Muscle layer of duodenum (tissue), 2 donors: Measurements from ENCODE around the gene ARHGEF2.

ENCODE experiments used
- H3K27ac ChIP-seq: one replicate; pipeline ENCODE4 v1.7.0; 2013; ENCODE audit warnings: mild to moderate bottlenecking, low read length
- H3K27me3 ChIP-seq: one replicate; pipeline ENCODE4 v1.7.0; 2013; ENCODE audit warnings: low read depth, mild to moderate bottlenecking, control low read depth, low read length
- H3K36me3 ChIP-seq, 2 donors: one replicate each; pipeline ENCODE4 v1.7.0; 2013; ENCODE audit warnings: low read length in 2 of 2, control low read depth in 1 of 2, mild to moderate bottlenecking in 1 of 2; ENCODE audit not compliant: insufficient read depth in 2 of 2, control insufficient read depth in 1 of 2
- H3K4me1 ChIP-seq, 2 donors: one replicate each; pipeline ENCODE4 v1.7.0; 2013; ENCODE audit warnings: low read length in 2 of 2, mild to moderate bottlenecking in 2 of 2, control low read depth in 1 of 2, moderate library complexity in 1 of 2; ENCODE audit not compliant: insufficient read depth in 2 of 2, control insufficient read depth in 1 of 2
- H3K4me3 ChIP-seq, 2 donors: one replicate each; pipeline ENCODE4 v1.7.0; 2013; ENCODE audit warnings: low read length in 2 of 2, low read depth in 1 of 2, mild to moderate bottlenecking in 1 of 2
- H3K9me3 ChIP-seq, 2 donors: one replicate each; pipeline ENCODE4 v1.7.0; 2013; ENCODE audit warnings: low read length in 2 of 2, control low read depth in 1 of 2, mild to moderate bottlenecking in 1 of 2; ENCODE audit not compliant: control insufficient read depth in 1 of 2
- donor health status: healthy.

ARHGEF2 gene

DNA sequence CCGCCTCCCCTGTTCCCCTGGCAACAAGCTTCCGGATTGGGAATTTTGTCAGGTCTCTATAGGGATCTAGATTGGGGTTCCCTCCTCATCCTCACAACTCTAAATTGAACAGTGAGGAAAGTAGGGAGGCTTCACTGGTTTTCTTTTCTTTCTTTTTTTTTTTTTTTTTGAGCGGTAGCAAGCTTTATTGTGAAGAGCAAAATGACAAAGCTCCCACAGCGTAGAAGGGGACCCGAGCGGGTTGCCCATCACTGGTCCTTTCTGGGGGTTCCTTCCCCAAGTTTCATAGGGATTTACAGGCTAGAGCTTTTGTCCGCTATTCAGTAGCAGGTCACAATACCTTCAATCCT lies 10.3 kb downstream of the ARHGEF2 start:
- Histone ChIP-seq H3K4me1 (peaks cover 39 to 69% of the 10 kb centered on the region in 2 donors), H3K9me3 (no peaks in the 10 kb centered on the region), H3K36me3 (peaks cover 21 to 25% of the 10 kb centered on the region in 2 donors), H3K4me3 (peak overlapping the region in 1 of 2 donors; percentile 2), H3K27me3 (no peaks in the 10 kb centered on the region), H3K27ac (peak overlapping the region; percentile 50)

DNA sequence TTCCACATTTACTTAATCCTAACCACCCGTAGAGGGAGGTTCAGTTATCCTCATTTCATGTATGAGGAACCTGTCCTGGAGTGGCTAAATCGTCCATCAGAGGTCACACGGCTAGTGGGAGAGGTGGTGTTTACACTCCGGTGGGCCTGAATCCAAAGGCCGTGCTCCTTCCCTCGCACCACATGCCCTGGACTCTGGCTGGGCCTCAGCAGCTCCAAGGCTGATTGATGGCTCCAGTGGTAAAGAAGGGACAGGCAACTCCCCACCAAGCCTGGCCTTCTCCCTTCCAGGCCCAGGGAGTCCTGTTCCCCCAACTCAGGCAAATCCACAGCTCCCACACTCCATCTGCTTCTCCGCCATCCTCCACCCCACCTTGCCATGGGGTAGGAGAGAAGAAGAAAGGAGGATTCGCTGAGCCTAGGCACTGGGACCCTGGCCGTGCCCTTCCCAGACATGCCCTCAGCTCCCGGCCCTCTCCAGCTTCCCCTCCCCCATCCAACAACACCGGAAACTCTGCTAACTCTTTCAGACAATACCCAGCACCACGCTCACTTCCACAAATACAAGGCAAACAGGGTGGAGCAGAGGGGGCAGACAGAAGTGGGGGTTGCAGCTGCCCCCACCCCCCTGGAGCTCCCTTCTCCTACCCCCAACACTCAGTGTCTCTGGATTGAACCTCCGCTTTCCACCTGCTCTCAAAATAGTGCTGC lies 10.9 kb downstream of the ARHGEF2 start:
- no peaks in the 10 kb centered on the region for H3K27me3 ChIP-seq
- H3K36me3 ChIP-seq: peaks cover 26 to 30% of the 10 kb centered on the region in 2 donors
- peak overlapping the region; percentile 50 for H3K27ac ChIP-seq
- no peaks in the 10 kb centered on the region for H3K9me3 ChIP-seq
- H3K4me1 ChIP-seq: peaks cover 39 to 69% of the 10 kb centered on the region in 2 donors
- H3K4me3 ChIP-seq: peak overlapping the region in 1 of 2 donors; percentile 2

DNA sequence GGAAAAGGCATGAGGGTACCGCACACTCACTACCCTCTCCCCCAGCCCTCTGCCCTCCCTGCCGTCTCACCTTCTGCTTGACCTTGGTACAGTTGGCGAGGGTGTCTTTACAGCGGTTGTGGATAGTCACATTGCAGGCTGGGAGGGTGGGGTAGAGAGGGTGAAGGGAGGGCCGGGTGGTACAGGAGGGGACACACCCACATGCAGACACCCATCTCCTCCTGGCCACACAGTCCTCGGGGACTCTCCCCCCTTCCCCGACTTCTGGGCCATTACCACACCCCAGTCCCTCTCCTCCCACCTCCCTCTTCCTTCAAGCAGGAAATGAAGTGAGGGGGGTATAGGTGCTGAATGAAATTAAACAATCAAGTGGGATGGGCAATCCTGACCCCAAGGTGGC lies 11.6 kb downstream of the ARHGEF2 start:
- Histone ChIP-seq H3K36me3 (peaks cover 34 to 38% of the 10 kb centered on the region in 2 donors), H3K27me3 (no peaks in the 10 kb centered on the region), H3K4me1 (peaks cover 39 to 69% of the 10 kb centered on the region in 2 donors), H3K27ac (peak overlapping the region; percentile 50), H3K4me3 (no peak overlapping the region), H3K9me3 (no peaks in the 10 kb centered on the region)

DNA sequence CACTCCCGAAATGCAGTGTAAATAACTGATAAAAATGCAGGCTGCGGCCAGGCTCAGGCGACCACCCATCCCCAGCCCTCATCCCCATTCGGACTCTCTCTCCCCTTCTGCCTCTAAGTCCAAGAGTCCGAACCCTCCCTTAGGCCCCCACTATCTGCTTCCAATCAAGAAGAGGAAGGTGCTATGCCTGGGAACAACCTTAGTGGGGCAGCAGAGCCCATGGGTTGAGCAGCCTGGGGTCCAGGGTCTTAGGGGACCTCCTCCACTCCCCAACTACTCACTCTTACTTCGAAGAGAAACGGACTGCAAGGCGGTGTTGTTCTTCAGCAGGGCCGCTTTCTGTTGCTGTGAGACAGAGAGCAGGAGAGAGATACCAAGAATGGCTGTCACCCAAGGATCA lies 12.2 kb downstream of the ARHGEF2 start:
- Histone ChIP-seq H3K27me3 (no peaks in the 10 kb centered on the region), H3K4me1 (peaks cover 39 to 65% of the 10 kb centered on the region in 2 donors), H3K27ac (no peak overlapping the region), H3K9me3 (no peaks in the 10 kb centered on the region), H3K4me3 (no peak overlapping the region), H3K36me3 (peaks cover 38 to 42% of the 10 kb centered on the region in 2 donors)

DNA sequence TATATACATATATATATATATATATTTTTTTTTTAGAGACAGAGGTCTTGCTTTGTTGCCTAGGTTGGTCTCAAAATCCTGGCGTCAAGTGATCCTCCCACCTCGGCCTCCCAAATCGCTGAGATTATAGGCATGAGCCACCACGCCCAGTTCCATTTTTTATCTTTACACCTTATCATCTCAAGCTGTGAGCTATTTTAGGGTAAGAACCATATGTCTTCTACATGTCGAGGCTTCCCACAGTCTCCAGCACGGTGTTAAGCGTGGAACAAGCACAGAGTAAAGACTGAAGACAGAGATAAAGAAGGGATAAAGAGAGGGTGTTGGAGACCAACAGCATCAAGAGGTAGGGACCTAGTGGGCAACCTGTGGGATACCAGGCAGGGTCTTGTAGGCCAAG lies 14.2 kb downstream of the ARHGEF2 start:
- H3K9me3 ChIP-seq: no peaks in the 10 kb centered on the region
- H3K27ac ChIP-seq: no peak overlapping the region
- H3K4me3 ChIP-seq: no peak overlapping the region
- H3K4me1 ChIP-seq: peaks cover 29 to 61% of the 10 kb centered on the region in 2 donors
- H3K36me3 ChIP-seq: peaks cover 54 to 60% of the 10 kb centered on the region in 2 donors
- H3K27me3 ChIP-seq: no peaks in the 10 kb centered on the region

DNA sequence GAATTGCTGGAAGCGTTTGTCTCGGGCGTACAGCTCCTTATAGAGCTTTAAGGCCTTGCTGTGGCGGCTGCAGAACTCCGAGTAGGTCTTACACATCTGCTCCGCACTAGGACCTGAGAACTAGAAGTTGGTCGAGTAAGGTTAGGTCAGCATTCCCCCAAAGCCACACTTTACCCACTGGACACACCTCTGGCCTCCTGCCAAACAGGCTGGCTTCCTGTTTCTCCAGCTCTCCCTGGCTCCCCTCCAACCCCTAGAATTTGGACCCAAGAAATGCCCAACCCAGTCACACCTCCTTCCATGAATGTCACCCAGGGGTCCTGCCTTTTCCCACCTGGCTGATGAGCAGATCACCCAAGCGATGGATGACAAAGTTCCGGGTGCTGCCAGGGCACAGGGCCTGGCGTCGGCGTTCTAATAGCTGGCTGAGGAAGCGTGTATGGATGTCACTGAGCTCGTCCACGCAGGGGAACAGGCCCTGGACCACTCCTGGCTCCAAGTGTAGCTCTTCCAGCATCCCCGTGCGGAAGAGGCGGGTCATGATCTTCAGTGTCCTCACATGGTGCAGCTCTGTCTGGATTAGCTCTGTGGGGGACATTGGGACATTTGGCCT lies 15.6 kb downstream of the ARHGEF2 start:
- H3K36me3 ChIP-seq: peaks cover 62 to 72% of the 10 kb centered on the region in 2 donors
- peaks cover 14 to 46% of the 10 kb centered on the region in 2 donors for H3K4me1 ChIP-seq
- no peak overlapping the region for H3K27ac ChIP-seq
- H3K27me3 ChIP-seq: no peaks in the 10 kb centered on the region
- H3K9me3 ChIP-seq: no peaks in the 10 kb centered on the region
- no peak overlapping the region for H3K4me3 ChIP-seq

DNA sequence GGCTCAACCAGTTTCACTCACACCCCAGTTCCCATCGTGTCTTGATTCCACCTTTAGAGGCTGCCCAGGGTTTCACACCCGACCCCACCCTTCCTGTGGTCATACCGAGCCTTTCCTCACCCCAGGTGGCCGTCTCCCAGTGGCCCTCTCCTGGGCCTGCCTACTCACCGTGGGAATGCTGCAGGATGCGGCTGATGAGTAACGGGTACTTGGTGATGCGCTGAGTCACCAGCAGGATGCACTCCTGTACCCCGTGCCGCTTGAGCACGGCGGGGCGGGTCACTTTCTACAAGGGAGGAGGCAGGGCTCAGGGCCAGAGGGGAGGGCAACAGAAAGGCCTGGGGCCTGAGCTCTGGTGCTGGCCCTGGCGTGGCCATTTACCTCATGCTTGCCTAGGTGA lies 16.4 kb downstream of the ARHGEF2 start:
- peaks cover 6 to 39% of the 10 kb centered on the region in 2 donors for H3K4me1 ChIP-seq
- no peak overlapping the region for H3K27ac ChIP-seq
- H3K9me3 ChIP-seq: no peaks in the 10 kb centered on the region
- no peak overlapping the region for H3K4me3 ChIP-seq
- peaks cover 66 to 80% of the 10 kb centered on the region in 2 donors for H3K36me3 ChIP-seq
- no peaks in the 10 kb centered on the region for H3K27me3 ChIP-seq

DNA sequence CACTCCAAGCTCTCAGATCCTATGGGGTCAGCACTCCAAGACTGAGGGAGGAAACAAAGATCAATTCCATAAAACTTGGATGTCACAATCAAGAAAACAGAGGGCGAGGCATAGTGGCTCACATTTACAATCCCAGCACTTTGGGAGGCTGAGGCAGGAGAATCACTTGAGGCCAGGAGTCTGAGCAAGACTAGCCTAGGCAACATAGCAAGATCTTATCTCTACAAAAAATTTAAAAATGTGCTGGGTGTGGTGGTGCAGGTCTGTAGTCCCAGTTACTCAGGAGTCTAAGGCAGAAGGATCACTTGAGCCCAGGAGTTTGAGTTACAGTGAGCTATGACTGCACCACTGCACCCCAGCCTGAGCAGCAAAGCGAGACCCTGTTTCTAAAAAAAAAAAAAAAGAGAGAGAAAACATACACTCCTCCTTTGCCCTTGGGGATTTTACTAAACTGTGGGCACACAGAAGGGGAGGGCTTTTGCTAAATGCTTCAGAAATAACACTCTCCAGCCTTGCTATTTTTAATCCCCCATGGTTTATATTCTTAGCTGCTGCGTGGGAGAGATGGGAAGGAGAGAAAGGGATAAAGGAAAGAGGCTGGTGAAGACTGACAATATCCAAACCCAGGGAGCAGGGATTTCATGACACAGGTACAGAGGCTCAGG lies 18.1 kb downstream of the ARHGEF2 start:
- H3K4me3 ChIP-seq: no peak overlapping the region
- no peaks in the 10 kb centered on the region for H3K27me3 ChIP-seq
- H3K9me3 ChIP-seq: no peaks in the 10 kb centered on the region
- peaks cover 4 to 31% of the 10 kb centered on the region in 2 donors for H3K4me1 ChIP-seq
- peaks cover 57 to 79% of the 10 kb centered on the region in 2 donors for H3K36me3 ChIP-seq
- peak overlapping the region; percentile 67 for H3K27ac ChIP-seq

DNA sequence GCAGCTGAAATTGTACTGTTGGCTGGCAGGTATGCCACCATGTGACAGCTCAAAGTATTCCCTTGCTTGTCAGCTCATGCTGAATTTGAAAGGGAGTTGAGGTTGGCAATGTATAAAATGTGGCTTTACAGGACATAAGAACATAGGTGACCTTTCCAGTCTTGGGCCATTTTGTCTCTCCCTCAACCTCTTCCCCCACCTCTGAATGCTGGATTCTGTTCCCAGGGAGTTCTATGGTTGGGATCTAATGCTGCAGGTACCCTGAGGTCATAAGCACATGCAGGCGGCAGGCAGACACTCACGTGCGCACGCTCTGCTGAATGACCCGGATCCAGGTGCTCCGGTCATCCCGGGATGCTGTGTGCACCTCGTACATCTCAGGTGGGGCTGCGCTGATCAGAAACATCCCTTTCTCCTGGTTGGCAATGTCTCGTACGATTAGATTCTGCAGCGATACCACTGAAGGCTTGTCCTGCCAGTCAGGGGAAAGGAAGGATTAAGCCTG lies 20.9 kb downstream of the ARHGEF2 start:
- Histone ChIP-seq H3K9me3 (no peaks in the 10 kb centered on the region), H3K4me3 (no peak overlapping the region), H3K27ac (no peak overlapping the region), H3K36me3 (peaks cover 54 to 85% of the 10 kb centered on the region in 2 donors), H3K4me1 (peaks cover 4 to 24% of the 10 kb centered on the region in 2 donors), H3K27me3 (no peaks in the 10 kb centered on the region)

DNA sequence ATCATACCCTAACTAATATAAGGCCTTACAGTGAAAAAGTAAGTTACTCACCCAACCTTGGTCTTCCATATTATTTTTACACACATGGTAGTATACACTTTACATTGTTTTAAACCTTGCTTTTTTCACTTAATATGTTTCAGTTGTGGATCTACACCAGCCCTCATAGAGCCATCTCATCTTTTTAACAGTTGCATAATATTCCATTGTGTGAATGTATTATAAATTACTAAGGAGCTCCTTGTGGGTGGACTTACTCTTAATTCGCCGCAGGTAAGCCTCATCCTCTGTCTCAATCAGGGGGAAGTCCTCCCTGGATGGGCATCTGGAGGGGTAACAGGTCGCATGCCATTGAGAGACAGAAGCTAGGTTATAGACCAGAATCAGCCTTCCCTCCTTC lies 23.7 kb downstream of the ARHGEF2 start:
- H3K27me3 ChIP-seq: no peaks in the 10 kb centered on the region
- H3K36me3 ChIP-seq: peaks cover 54 to 86% of the 10 kb centered on the region in 2 donors
- no peaks in the 10 kb centered on the region for H3K9me3 ChIP-seq
- H3K4me3 ChIP-seq: no peak overlapping the region
- no peak overlapping the region for H3K27ac ChIP-seq
- H3K4me1 ChIP-seq: peaks cover 0 to 1% of the 10 kb centered on the region in 2 donors

DNA sequence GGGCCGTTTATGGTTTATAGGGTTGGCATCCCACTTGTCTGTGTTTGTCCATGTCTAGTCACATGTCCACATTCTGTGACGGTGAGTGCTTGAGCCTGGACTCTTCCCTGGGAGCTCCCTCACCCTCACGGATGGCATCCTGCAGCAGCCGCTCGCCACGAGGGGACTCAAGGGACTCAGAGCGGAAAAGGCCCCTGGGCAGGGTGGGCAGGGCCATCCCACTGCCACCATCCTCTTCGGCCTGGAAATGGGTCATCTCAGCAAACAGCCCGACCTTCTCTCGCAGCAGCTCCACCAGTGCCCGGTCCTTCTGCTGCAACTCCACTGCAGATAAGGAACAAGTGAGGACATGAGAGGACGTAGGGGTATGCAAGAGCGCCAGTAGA lies 25.8 kb downstream of the ARHGEF2 start:
- Histone ChIP-seq H3K9me3 (no peaks in the 10 kb centered on the region), H3K36me3 (peaks cover 47 to 80% of the 10 kb centered on the region in 2 donors), H3K27me3 (no peaks in the 10 kb centered on the region), H3K4me1 (no peaks in the 10 kb centered on the region), H3K27ac (no peak overlapping the region), H3K4me3 (no peak overlapping the region)
